Stimulated activated CD8-positive, alpha-beta memory T cell treated with anti-CD3 and anti-CD28 coated beads, Interleukin-15, amount 100 ng/mL, for 48 hours (primary cell): Measurements from ENCODE around the gene HSPA12A.
A peak's percentile ranks its signal among the peaks of the same experiment; 100 is the strongest.

ENCODE experiments used
- DNase-seq, 2 donors: peaks; one replicate each; pipeline ENCODE4 v3.0.0-alpha.2; 2020; ENCODE audit warnings: low read depth in 2 of 2

Gene HSPA12A

GRCh38 chr10:116743266-116744064, 1.1 kb upstream of the HSPA12A start:
- DNase-seq, result no peak

GRCh38 chr10:116741391-116742351, 695 bp downstream of the HSPA12A start:
- DNase-seq, result no peak

GRCh38 chr10:116740971-116741370, 1.4 kb downstream of the HSPA12A start:
- no peak for DNase-seq

GRCh38 chr10:116738339-116738738, 4.0 kb downstream of the HSPA12A start:
- no peak for DNase-seq

GRCh38 chr10:116737627-116738327, 4.6 kb downstream of the HSPA12A start:
- no peak for DNase-seq

- no peak for DNase-seq
Observed at GRCh38 chr10:116733566-116733965, 8.8 kb downstream of the HSPA12A start.

- no peak for DNase-seq
Observed at GRCh38 chr10:116732573-116732972, 9.8 kb downstream of the HSPA12A start.

GRCh38 chr10:116730464-116731260, 11.7 kb downstream of the HSPA12A start:
- DNase-seq, result no peak

GRCh38 chr10:116729243-116729642, 13.1 kb downstream of the HSPA12A start:
- DNase-seq, result no peak

- DNase-seq, result no peak
Observed at GRCh38 chr10:116728526-116729096, 13.8 kb downstream of the HSPA12A start.

- DNase-seq, result peak in 1 of 2 donors; percentile 1
Observed at GRCh38 chr10:116723428-116724281, 18.7 kb downstream of the HSPA12A start.

GRCh38 chr10:116722736-116723427, 19.5 kb downstream of the HSPA12A start:
- DNase-seq, result no peak

- DNase-seq, result no peak
Observed at GRCh38 chr10:116721547-116722392, 20.6 kb downstream of the HSPA12A start.

- DNase-seq, result no peak
Observed at GRCh38 chr10:116720668-116721546, 21.5 kb downstream of the HSPA12A start.

- DNase-seq, result no peak
Observed at GRCh38 chr10:116720241-116720643, 22.1 kb downstream of the HSPA12A start.

GRCh38 chr10:116719804-116720203, 22.6 kb downstream of the HSPA12A start:
- DNase-seq, result no peak

- no peak for DNase-seq
Observed at GRCh38 chr10:116718058-116718457, 24.3 kb downstream of the HSPA12A start.
